Measurements from ENCODE around the gene SLC30A5.

GRCh38 chr5:69148981-69149675 lies 55.3 kb downstream of the SLC30A5 start:
- TF ChIP-seq CTCF (IDR thresholded peaks at IDR 0.05): no peak
- no peak for TF ChIP-seq POLR2A (IDR thresholded peaks at IDR 0.05)
- no peak for TF ChIP-seq EP300 (IDR thresholded peaks at IDR 0.05)
- TF ChIP-seq POLR2AphosphoS5 (IDR thresholded peaks at IDR 0.05): no peak
